PC-3 (cell line): ENCODE results near the gene EMD.

Experiments
- EZH2 ChIP-seq: fragments of 300-600 bp; sonication (generic); IDR thresholded peaks from one replicate; pipeline ENCODE4 v1.6.1; 2017; ENCODE audit warnings: antibody characterized with exemption, mild to moderate bottlenecking, low read length; ENCODE audit not compliant: unreplicated experiment
- EZH2phosphoT487 ChIP-seq: fragments of 300-600 bp; sonication (generic); IDR thresholded peaks from 2 replicates; pipeline ENCODE4 v1.6.1; 2018; ENCODE audit warnings: mild to moderate bottlenecking, antibody characterized with exemption, low read length, borderline replicate concordance
- TF ChIP-seq, protein P1 (sequence below): fragments of 300-600 bp; sonication (generic); conservative IDR thresholded peaks from 2 replicates; pipeline ENCODE4 v1.5.1; 2017; ENCODE audit warnings: antibody characterized with exemption, low read depth, mild to moderate bottlenecking, low read length

DNA sequence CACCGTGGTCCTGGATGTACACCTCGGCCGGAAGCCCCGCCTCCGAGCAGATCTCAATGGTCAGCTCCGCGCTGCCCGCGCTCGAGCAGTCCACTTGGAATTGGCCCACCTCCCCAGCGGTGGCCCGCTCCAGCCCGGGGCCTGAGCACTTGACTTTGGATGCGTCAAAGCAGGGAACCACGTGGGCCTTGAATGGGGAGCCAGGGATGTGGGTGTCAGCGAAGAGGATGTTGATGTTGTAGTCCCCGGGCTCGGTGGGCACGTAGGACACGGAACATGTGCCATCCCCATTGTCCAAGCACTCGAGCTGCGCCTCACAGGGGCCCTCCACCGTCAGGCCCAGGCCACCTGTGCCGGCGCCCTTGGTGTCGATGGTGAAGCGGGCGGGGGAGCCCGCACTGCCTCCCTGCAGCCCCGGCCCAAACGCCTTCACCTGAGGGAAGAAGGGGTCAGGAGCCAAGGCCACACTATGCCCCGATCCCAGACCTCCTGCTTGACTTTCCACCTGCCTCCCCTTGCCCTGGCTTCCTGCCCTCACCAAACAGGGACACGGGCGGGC, 18.9 kb upstream of the EMD start:
- no peak for TF ChIP-seq EZH2
- TF ChIP-seq, protein P1, sequence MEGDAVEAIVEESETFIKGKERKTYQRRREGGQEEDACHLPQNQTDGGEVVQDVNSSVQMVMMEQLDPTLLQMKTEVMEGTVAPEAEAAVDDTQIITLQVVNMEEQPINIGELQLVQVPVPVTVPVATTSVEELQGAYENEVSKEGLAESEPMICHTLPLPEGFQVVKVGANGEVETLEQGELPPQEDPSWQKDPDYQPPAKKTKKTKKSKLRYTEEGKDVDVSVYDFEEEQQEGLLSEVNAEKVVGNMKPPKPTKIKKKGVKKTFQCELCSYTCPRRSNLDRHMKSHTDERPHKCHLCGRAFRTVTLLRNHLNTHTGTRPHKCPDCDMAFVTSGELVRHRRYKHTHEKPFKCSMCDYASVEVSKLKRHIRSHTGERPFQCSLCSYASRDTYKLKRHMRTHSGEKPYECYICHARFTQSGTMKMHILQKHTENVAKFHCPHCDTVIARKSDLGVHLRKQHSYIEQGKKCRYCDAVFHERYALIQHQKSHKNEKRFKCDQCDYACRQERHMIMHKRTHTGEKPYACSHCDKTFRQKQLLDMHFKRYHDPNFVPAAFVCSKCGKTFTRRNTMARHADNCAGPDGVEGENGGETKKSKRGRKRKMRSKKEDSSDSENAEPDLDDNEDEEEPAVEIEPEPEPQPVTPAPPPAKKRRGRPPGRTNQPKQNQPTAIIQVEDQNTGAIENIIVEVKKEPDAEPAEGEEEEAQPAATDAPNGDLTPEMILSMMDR, result no peak
- TF ChIP-seq EZH2phosphoT487, result no peak
